IPS-20b (cell line): ENCODE data around the gene KIAA1191.
"Not testable (repeated sequence)": the region's sequence is repeated elsewhere in the genome, so short reads cannot be mapped to it uniquely, and the experiment has no call there.

Experiments used
- H3K27ac ChIP-seq: one replicate; pipeline ENCODE4 v1.5.1; 2013; ENCODE audit warnings: low read length
- H3K27me3 ChIP-seq: 2 replicates; pipeline ENCODE4 v1.6.1; 2013; ENCODE audit warnings: mild to moderate bottlenecking, low read length, inconsistent platforms; ENCODE audit not compliant: insufficient read depth
- H3K36me3 ChIP-seq: 2 replicates; pipeline ENCODE4 v1.6.1; 2013; ENCODE audit warnings: low read depth, mild to moderate bottlenecking, inconsistent platforms, low read length, moderate library complexity; ENCODE audit not compliant: insufficient read depth
- H3K4me1 ChIP-seq: 2 replicates; pipeline ENCODE4 v1.6.1; 2013; ENCODE audit warnings: mild to moderate bottlenecking, control low read depth, inconsistent platforms, low read length, moderate library complexity; ENCODE audit not compliant: insufficient read depth
- H3K4me3 ChIP-seq: 2 replicates; pipeline ENCODE4 v1.5.1; 2013; ENCODE audit warnings: mild to moderate bottlenecking, low read length, inconsistent platforms
- H3K9ac ChIP-seq: 2 replicates; pipeline ENCODE4 v1.6.1; 2013; ENCODE audit warnings: low read depth, mild to moderate bottlenecking, inconsistent platforms, low read length, moderate library complexity
- H3K9me3 ChIP-seq: 2 replicates; pipeline ENCODE4 v1.6.1; 2013; ENCODE audit warnings: mild to moderate bottlenecking, low read depth, low read length, inconsistent platforms; ENCODE audit not compliant: insufficient read depth

KIAA1191 gene, protein sequence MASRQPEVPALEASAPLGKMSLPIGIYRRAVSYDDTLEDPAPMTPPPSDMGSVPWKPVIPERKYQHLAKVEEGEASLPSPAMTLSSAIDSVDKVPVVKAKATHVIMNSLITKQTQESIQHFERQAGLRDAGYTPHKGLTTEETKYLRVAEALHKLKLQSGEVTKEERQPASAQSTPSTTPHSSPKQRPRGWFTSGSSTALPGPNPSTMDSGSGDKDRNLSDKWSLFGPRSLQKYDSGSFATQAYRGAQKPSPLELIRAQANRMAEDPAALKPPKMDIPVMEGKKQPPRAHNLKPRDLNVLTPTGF

DNA sequence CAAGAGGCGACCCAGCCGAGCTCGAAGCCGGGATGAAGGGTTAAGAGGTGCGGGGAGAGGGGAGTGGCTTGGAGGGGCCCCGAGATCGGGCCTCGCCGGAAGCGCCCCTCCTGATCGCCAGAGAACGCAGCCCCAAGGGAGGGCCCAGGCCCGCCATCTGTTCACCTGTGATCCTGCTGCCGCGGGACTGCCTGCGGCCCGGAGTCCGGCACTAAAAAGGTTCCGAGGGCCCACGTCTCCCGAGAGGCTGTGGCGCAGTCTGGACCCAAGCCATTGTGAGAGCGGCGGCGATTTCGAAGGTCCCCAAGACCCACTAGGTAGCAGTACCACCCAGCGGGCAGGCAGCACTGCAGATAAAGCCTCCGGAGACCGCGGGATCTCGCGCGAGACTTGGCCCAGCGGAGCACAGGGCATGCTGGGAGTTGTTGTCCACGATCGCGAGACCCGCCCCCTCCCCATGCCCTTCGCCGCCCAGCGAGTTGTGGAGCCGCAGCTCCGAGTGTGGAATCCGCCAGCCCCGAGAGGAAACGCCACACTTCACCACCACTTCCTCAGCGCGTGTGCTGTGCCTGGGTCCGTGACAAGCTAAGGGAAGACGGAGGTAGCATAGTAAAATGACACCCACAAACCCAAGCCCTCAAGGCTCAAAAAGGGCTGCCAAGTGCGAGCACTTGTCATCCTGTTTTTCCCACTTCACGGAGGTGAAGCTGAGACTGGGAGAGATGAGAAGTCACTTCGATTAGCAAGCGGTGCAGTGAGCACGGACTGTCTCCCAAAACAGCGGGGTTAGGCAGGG, at the start of gene KIAA1191:
Gene KIAA1191, minus strand, starts transcription at position 328 of the 796 bp plus-strand sequence. CDS start 2,256 bp downstream, outside the sequence.
- Histone ChIP-seq H3K4me1 (0 out of 2 replicates have a peak, but pooled peaks cover 5% of the 10 kb centered on the region), H3K36me3 (peaks cover 22% of the 10 kb centered on the region), H3K9ac (peak within 1 kb of the TSS; percentile 94), H3K9me3 (no peaks in the 10 kb centered on the region), H3K27me3 (peaks cover 50% of the 10 kb centered on the region), H3K4me3 (peak within 1 kb of the TSS; percentile 92), H3K27ac (peak within 1 kb of the TSS; percentile 57)

DNA sequence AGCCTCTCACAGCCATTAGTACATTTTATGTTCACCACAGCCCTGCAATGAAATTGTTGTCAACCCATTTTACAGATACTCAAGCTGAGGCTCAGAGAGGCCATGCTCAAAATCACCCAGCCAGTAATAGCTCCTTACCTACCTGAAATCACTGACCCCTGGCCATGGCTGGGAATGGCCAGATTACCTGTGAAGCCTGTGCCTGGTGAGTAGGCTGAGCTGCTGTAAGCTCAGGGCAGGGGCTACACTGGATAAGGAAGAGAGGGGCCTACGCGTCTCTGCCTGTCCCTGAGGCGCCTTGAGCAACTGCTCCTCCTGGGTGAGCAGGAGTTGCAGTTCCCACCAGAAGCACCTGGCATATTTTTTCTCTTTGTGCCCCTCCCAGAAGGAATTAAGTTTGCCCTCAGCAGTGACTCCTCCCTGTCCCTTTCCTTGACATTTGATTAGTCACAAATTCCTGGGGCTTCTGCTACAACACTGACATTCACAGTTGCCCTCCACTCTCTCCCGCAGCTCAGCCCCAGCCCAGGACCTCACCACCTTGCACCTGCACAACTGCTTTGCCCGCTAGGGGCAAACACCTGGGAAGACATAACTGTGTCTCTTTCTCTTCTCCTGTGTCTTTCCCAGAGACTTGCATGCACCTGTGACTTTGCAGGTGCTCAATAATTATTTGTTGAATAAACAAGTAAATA, 49.1 kb upstream of the KIAA1191 start:
- no peak overlapping the region for H3K9ac ChIP-seq
- H3K4me1 ChIP-seq: no peaks in the 10 kb centered on the region
- no peaks in the 10 kb centered on the region for H3K9me3 ChIP-seq
- H3K27me3 ChIP-seq: peaks cover 6% of the 10 kb centered on the region; the same call in 1 of the 2 replicates
- H3K36me3 ChIP-seq: no peaks in the 10 kb centered on the region
- H3K4me3 ChIP-seq: no peak overlapping the region
- no peak overlapping the region for H3K27ac ChIP-seq

DNA sequence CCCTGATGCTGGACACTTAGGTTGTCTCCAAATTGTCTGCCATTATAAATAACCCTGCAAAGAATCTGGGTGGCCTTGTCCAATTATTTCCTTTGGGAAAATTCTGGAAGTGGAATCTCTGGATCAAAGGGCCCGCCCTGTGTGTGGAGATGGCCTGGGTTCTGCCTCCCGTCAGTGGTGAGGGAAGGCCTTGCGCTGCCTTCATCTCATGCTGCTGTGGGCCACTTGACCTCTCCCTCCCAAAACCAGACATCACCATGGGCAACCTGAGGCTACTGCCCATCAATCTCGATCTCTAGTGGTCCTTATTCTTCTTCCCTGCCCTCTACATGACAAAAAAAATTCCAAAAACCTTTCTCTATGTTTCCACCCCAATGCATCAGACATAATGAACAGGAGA, 48.2 kb upstream of the KIAA1191 start:
- H3K9me3 ChIP-seq: no peaks in the 10 kb centered on the region

DNA sequence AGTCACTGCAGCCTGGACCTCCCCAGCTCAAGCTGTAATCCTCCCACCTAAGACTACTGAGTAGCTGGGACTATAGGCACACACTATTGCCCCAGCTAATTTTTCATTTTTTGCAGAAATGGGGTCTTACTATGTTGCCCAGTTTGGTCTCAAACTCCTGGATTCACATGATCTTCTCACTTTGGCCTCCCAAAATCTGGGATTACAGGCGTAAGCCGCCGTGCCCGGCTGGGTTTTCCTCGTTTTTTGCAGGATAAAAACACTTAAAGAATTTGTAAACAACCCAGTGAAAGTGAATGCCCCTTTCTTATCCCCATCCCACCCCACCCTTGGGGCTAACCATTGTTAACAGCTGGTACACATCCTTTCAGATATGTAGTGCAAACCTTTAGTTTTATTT, 47.0 kb upstream of the KIAA1191 start:
- H3K9me3 ChIP-seq: no peaks in the 10 kb centered on the region
- no peaks in the 10 kb centered on the region for H3K27me3 ChIP-seq
- H3K4me1 ChIP-seq: no peaks in the 10 kb centered on the region
- H3K4me3 ChIP-seq: no peak overlapping the region
- H3K27ac ChIP-seq: no peak overlapping the region
- no peak overlapping the region for H3K9ac ChIP-seq
- H3K36me3 ChIP-seq: no peaks in the 10 kb centered on the region

More for the DNA sequence above, 48.2 kb upstream of the KIAA1191 start:
- no peak overlapping the region for H3K27ac ChIP-seq
- no peak overlapping the region for H3K4me3 ChIP-seq
- no peaks in the 10 kb centered on the region for H3K27me3 ChIP-seq
- H3K36me3 ChIP-seq: no peaks in the 10 kb centered on the region
- H3K9ac ChIP-seq: no peak overlapping the region
- no peaks in the 10 kb centered on the region for H3K4me1 ChIP-seq

DNA sequence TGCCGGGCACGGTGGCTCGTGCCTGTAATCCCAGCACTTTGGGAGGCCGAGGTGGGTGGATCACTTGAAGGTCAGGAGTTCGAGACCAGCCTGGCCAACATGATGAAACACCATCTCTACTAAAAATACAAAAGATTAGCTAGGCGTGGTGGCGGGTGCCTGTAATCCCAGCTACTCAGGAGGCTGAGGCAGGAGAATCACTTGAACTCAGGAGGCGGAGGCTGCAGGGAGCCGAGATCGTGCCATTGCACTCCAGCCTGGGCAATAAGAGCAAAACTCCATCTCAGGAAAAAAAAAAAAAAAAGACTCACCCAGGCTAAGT, 46.6 kb upstream of the KIAA1191 start:
- H3K4me1 ChIP-seq, H3K36me3 ChIP-seq, H3K9me3 ChIP-seq, H3K27me3 ChIP-seq, H3K9ac ChIP-seq, H3K27ac ChIP-seq, H3K4me3 ChIP-seq: not testable (repeated sequence)

DNA sequence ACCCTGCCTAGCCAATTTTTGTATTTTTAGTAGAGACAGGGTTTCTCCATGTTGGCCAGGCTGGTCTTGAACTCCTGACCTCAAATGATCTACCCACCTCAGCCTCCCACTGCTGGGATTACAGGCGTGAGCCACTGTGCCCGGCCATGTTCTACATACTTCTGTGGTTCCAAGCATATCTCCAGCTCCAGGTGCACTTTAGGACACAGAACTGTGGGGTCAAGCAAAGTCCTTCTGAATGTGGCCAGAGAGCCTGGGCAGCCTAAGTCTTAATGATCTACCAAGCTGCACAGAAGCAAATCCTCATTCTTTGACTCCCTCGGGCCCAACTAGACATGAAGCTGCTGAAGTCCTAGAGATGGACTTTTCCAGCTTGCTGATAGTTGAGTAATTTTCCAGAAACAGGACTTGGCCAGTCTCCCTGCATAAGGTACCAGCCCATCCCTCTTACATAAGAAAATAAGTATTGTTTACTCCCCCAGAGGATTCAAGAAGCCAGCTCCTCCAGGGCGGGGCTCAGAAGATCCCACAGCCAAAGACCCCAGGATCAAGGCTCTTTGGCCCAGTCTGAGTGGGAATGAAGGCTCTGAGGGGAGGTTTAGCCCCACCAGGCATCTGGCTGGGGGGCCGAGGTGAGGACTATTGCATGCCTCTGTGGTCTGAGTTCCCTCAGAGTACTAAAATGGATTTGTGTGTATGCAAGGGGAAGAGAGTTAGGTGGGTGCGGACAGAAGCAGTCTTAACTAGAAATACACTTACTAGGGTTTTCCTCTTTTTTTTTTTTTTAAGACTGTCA, 46.1 kb upstream of the KIAA1191 start:
- no peak overlapping the region for H3K4me3 ChIP-seq
- no peak overlapping the region for H3K27ac ChIP-seq
- H3K4me1 ChIP-seq: no peaks in the 10 kb centered on the region
- no peaks in the 10 kb centered on the region for H3K27me3 ChIP-seq
- no peaks in the 10 kb centered on the region for H3K9me3 ChIP-seq
- H3K36me3 ChIP-seq: no peaks in the 10 kb centered on the region
- H3K9ac ChIP-seq: no peak overlapping the region

DNA sequence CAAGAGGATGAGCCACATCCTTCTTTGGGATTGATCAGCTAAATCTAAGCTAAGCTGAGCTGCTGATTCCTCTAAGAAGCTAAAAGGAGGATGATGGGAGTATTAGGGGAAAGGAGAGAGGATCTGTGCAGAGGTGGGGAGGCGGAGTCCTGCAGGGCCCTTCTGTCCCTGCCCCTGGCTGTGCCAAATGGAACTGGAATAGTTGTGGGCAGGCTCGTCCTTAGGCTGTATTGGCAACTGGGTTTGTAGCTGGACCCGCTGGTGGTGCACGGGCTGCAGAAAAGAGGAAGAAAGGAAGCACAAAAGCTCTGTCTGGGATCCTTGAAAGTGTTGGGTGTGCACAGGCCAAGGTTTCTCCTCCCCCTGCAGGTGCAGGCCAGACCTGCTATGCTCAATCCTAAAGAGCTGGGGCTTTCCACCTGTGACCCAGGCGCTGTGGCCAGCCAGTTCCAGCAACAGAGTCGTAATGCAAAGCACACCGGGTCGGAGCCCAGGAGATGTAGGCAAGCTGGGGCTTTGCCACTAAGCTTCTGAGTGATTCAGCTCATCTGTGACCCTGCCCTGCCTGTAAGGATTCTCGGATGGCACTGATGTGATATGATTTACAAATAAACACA, 45.0 kb upstream of the KIAA1191 start:
- Histone ChIP-seq H3K4me3 (no peak overlapping the region), H3K27ac (no peak overlapping the region), H3K36me3 (no peaks in the 10 kb centered on the region), H3K9me3 (no peaks in the 10 kb centered on the region), H3K27me3 (no peaks in the 10 kb centered on the region), H3K4me1 (no peaks in the 10 kb centered on the region), H3K9ac (no peak overlapping the region)

DNA sequence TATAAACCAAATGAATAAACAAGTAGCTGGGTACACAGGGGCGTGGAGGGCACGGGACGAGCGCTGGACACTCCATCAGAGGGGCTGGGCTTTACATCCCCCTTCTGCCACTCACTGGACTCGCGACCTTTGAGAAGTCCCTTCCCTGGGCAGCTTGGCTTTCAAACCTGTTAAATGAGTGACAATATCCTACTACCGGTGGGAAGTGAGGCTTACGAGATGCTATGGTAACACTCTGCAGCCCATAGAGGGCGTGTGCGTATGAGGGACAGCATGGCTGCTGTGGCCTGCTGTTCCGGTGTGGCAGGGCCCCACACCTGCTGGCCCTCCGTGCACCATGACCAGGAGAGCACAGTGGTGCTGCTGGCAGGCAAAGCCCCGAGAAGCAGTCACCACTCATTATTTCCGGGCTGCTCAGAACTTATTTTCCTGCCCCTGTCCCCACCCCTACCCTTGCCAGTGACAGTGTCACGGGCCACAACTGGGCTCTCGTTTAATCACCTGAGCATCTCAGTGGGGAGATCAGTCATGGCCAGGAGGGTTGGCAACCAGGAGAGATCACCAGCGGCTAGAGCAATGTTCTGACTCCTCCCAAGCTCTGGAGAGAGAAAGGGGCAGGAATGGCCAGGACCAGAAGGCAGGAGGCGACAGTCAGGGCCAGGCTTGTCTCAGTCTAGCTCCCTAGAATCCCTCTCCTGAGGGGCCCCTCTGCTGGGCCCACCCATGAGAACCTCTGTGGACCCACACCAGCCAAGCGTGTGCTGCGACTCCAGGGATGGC, 44.3 kb upstream of the KIAA1191 start:
- H3K9ac ChIP-seq: no peak overlapping the region
- no peaks in the 10 kb centered on the region for H3K4me1 ChIP-seq

DNA sequence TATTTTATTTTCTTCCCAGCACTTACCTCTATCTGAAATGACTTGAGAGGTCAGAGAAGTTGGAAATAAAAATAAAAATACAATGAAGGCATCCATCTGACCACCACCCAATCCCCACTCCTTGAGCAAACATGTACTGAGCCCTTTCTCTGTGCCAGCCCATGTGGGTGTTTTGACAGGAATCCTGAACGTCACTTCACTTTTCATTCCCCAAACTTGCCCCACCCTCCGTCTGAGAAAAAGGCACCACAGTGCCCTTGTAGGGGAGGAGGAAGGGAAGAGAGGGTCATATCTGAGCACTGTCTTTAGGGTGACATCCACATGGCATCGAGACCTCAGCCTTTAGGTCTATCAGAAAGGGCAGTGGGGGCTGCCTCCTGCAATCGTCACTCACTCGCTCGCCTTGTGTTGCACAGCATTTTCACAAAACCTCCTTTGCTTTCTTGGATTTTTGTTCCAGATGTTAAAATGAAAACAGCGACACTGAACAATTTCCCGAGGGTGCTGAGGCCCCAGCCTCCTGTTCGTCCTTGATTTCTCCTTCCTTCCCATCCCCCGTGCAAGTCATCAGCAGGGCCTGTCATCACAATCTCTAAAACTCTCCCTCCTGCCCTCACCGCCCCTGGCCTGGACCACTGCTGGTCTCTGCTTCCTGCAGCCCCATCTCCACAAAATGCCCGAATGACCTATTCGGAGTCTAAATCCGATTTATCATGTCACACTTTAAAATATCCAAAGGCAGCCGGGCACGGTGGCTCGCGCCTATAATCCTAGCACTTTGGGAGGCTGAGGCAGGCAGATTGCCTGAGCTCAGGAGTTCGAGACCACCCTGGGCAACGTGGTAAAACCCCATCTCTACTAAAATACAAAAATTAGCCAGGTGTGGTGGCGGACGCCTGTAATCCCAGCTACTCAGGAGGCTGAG, 40.0 kb upstream of the KIAA1191 start:
- Histone ChIP-seq H3K9me3 (no peaks in the 10 kb centered on the region), H3K27ac (no peak overlapping the region), H3K4me1 (no peaks in the 10 kb centered on the region), H3K36me3 (no peaks in the 10 kb centered on the region), H3K4me3 (no peak overlapping the region), H3K27me3 (no peaks in the 10 kb centered on the region), H3K9ac (no peak overlapping the region)

More for the DNA sequence above, 44.3 kb upstream of the KIAA1191 start:
- H3K27me3 ChIP-seq: no peaks in the 10 kb centered on the region
- H3K9me3 ChIP-seq: no peaks in the 10 kb centered on the region
- no peak overlapping the region for H3K27ac ChIP-seq
- H3K4me3 ChIP-seq: no peak overlapping the region
- no peaks in the 10 kb centered on the region for H3K36me3 ChIP-seq
